OCI-LY1 (cell line): ENCODE measurements around the gene CTSK.

Source experiments
- H2AFZ ChIP-seq: fragments of 200-600 bp; sonication (generic), shearing (Covaris generic); 2 replicates; pipeline ENCODE4 v1.6.0; 2014; ENCODE audit warnings: antibody characterized with exemption, mild to moderate bottlenecking, low read length
- H3F3A ChIP-seq: fragments of 200-600 bp; sonication (generic), shearing (Covaris generic); 2 replicates; pipeline ENCODE4 v1.6.0; 2014; ENCODE audit warnings: mild to moderate bottlenecking, antibody characterized with exemption, low read length, moderate library complexity; ENCODE audit not compliant: insufficient read depth
- H3K27ac ChIP-seq: fragments of 200-600 bp; sonication (generic); 2 replicates; pipeline ENCODE4 v1.5.1; 2014; ENCODE audit warnings: low read length, mixed run types, mild to moderate bottlenecking, low read depth; ENCODE audit not compliant: poor library complexity, severe bottlenecking
- H3K27me3 ChIP-seq: fragments of 200-600 bp; sonication (generic); 2 replicates; pipeline ENCODE4 v1.6.0; 2014; ENCODE audit warnings: antibody characterized with exemption, mild to moderate bottlenecking, low read length, moderate library complexity; ENCODE audit not compliant: insufficient read depth
- H3K36me3 ChIP-seq: fragments of 200-600 bp; sonication (generic); 2 replicates; pipeline ENCODE4 v1.6.1; 2014; ENCODE audit warnings: mild to moderate bottlenecking, antibody characterized with exemption, low read length, moderate library complexity, mixed read lengths; ENCODE audit not compliant: insufficient read depth
- H3K4me1 ChIP-seq: fragments of 200-600 bp; sonication (generic); 2 replicates; pipeline ENCODE4 v1.5.1; 2014; ENCODE audit warnings: mild to moderate bottlenecking, low read length, moderate library complexity; ENCODE audit not compliant: insufficient read depth, severe bottlenecking
- H3K4me2 ChIP-seq: fragments of 200-600 bp; sonication (generic), shearing (Covaris generic); 2 replicates; pipeline ENCODE4 v1.6.1; 2014; ENCODE audit warnings: low read length
- H3K4me3 ChIP-seq: fragments of 200-600 bp; sonication (generic); 2 replicates; pipeline ENCODE4 v1.5.1; 2014; ENCODE audit warnings: low read length, low read depth, mild to moderate bottlenecking, mixed read lengths; ENCODE audit not compliant: poor library complexity, severe bottlenecking
- H3K79me2 ChIP-seq: fragments of 200-600 bp; shearing (Covaris generic); 2 replicates; pipeline ENCODE4 v1.6.1; 2016; ENCODE audit warnings: mixed run types, low read length, mixed read lengths; ENCODE audit not compliant: insufficient read depth
- H3K9ac ChIP-seq: fragments of 200-600 bp; sonication (generic), shearing (Covaris generic); 2 replicates; pipeline ENCODE4 v1.6.1; 2014; ENCODE audit warnings: mild to moderate bottlenecking, low read length, mixed read lengths
- H3K9me2 ChIP-seq: fragments of 200-600 bp; sonication (generic), shearing (Covaris generic); 2 replicates; pipeline ENCODE4 v1.6.1; 2014; ENCODE audit warnings: low read depth, mild to moderate bottlenecking, low read length, mixed read lengths
- H3K9me3 ChIP-seq: fragments of 200-600 bp; shearing (Covaris generic); 2 replicates; pipeline ENCODE4 v1.6.1; 2014; ENCODE audit warnings: low read length, mixed read lengths
- H4K20me1 ChIP-seq: fragments of 200-600 bp; sonication (generic), shearing (Covaris generic); 2 replicates; pipeline ENCODE4 v1.6.0; 2016; ENCODE audit warnings: mild to moderate bottlenecking, low read length; ENCODE audit not compliant: insufficient read depth
- CTCF ChIP-seq: fragments of 200-600 bp; sonication (generic), shearing (Covaris generic); IDR thresholded peaks from 2 replicates; pipeline ENCODE4 v1.5.1; 2017; ENCODE audit warnings: mild to moderate bottlenecking, antibody characterized with exemption, low read length, moderate library complexity, mixed read lengths
- EZH2 ChIP-seq: fragments of 200-600 bp; sonication (generic), shearing (Covaris generic); IDR thresholded peaks from 2 replicates; pipeline ENCODE4 v1.8.0; 2017; ENCODE audit warnings: borderline replicate concordance, mixed run types, mild to moderate bottlenecking, antibody characterized with exemption, low read length, moderate library complexity, mixed read lengths

CTSK gene

GRCh38 chr1:150820730-150821512, 12.9 kb upstream of the CTSK start:
- TF ChIP-seq EZH2 (no peak), CTCF (no peak)
- H3K4me2 ChIP-seq: no peak overlapping the region

GRCh38 chr1:150815871-150816270, 7.8 kb upstream of the CTSK start:
- Histone ChIP-seq H3K27ac (no peak overlapping the region), H3K36me3 (peaks cover 80% of the 10 kb centered on the region), H2AFZ (no peak overlapping the region), H3K9me2 (no peaks in the 10 kb centered on the region), H3K79me2 (no peaks in the 10 kb centered on the region), H3F3A (no peaks in the 10 kb centered on the region), H3K27me3 (no peaks in the 10 kb centered on the region), H4K20me1 (no peaks in the 10 kb centered on the region), H3K4me1 (no peaks in the 10 kb centered on the region), H3K9me3 (no peaks in the 10 kb centered on the region), H3K4me2 (no peak overlapping the region), H3K4me3 (no peak overlapping the region), H3K9ac (no peak overlapping the region)
- TF ChIP-seq EZH2 (no peak), CTCF (no peak)

More at GRCh38 chr1:150820730-150821512, 12.9 kb upstream of the CTSK start:
- Histone ChIP-seq H3K4me3 (no peak overlapping the region), H3K36me3 (peaks cover 64% of the 10 kb centered on the region), H3K9ac (no peak overlapping the region), H3K27ac (no peak overlapping the region), H2AFZ (no peak overlapping the region), H3F3A (no peaks in the 10 kb centered on the region), H3K79me2 (no peaks in the 10 kb centered on the region), H4K20me1 (no peaks in the 10 kb centered on the region), H3K4me1 (no peaks in the 10 kb centered on the region), H3K9me3 (no peaks in the 10 kb centered on the region), H3K9me2 (no peaks in the 10 kb centered on the region), H3K27me3 (no peaks in the 10 kb centered on the region)

- peak; percentile 65 for TF ChIP-seq CTCF
- TF ChIP-seq EZH2: no peak
- no peaks in the 10 kb centered on the region for H4K20me1 ChIP-seq
- H3F3A ChIP-seq: no peaks in the 10 kb centered on the region
- H2AFZ ChIP-seq: no peak overlapping the region
- H3K4me3 ChIP-seq: no peak overlapping the region
- H3K27ac ChIP-seq: no peak overlapping the region
- H3K9me2 ChIP-seq: no peaks in the 10 kb centered on the region
- no peak overlapping the region for H3K4me2 ChIP-seq
- H3K27me3 ChIP-seq: no peaks in the 10 kb centered on the region
- H3K4me1 ChIP-seq: no peaks in the 10 kb centered on the region
- H3K79me2 ChIP-seq: no peaks in the 10 kb centered on the region
- peaks cover 64% of the 10 kb centered on the region for H3K36me3 ChIP-seq
- H3K9ac ChIP-seq: no peak overlapping the region
- no peaks in the 10 kb centered on the region for H3K9me3 ChIP-seq
Measured at GRCh38 chr1:150813028-150813707, 5.1 kb upstream of the CTSK start.
